Upper lobe of right lung (tissue), 1 donor: ENCODE measurements around the gene ZNF416. TPM values are rescaled to one million over a fixed set of nuclear protein-coding genes. Genes with fewer than 3 reads are reported as not detected.

Source experiments
- ATAC-seq: fragments of 200-7000 bp; cut with Tn5 transposase; one replicate; pipeline ENCODE4 v1.9.1; 2020; ENCODE audit warnings: mild to moderate bottlenecking, moderate library complexity
- DNase-seq: peaks from one replicate; pipeline ENCODE4 v3.0.0-alpha.2; 2020
- H3K27ac ChIP-seq: fragments of 200-600 bp; one replicate; pipeline ENCODE4 v1.8.0; 2022
- H3K27me3 ChIP-seq: fragments of 200-600 bp; one replicate; pipeline ENCODE4 v1.8.0; 2022; ENCODE audit warnings: mild to moderate bottlenecking
- H3K36me3 ChIP-seq: fragments of 200-600 bp; one replicate; pipeline ENCODE4 v1.8.0; 2022
- H3K4me1 ChIP-seq: fragments of 200-600 bp; one replicate; pipeline ENCODE4 v1.8.0; 2022
- H3K4me3 ChIP-seq: fragments of 200-600 bp; one replicate; pipeline ENCODE4 v1.8.0; 2022; ENCODE audit warnings: mild to moderate bottlenecking
- H3K9me3 ChIP-seq: fragments of 200-600 bp; one replicate; pipeline ENCODE4 v1.8.0; 2022
- intact Hi-C: fragments of 100-400 bp; cut with DNase I; formaldehyde crosslinking; loops from one replicate; pipeline ENCODE4 v1.11.0; 2022
- total RNA-seq: library from RNA; stranded (reverse); fragmentation: NEBNext Ultra II Directional; extraction: Animal tissue kit (Norgen Biotek cat#: 25700); gene quantifications from one replicate; pipeline ENCODE4 v1.2.1, GENCODE V29; 2021
- TF ChIP-seq, protein P1 (sequence below): fragments of 200-600 bp; IDR thresholded peaks from one replicate; pipeline ENCODE4 v1.8.0; 2022; ENCODE audit warnings: antibody characterized with exemption
- donor health status: DM: no; HTN: yes; CAD: no; lungs with severe emphysema.

The ZNF416 gene
- total RNA-seq, 1 donor from 2014 or later, result 5.6 TPM

DNA sequence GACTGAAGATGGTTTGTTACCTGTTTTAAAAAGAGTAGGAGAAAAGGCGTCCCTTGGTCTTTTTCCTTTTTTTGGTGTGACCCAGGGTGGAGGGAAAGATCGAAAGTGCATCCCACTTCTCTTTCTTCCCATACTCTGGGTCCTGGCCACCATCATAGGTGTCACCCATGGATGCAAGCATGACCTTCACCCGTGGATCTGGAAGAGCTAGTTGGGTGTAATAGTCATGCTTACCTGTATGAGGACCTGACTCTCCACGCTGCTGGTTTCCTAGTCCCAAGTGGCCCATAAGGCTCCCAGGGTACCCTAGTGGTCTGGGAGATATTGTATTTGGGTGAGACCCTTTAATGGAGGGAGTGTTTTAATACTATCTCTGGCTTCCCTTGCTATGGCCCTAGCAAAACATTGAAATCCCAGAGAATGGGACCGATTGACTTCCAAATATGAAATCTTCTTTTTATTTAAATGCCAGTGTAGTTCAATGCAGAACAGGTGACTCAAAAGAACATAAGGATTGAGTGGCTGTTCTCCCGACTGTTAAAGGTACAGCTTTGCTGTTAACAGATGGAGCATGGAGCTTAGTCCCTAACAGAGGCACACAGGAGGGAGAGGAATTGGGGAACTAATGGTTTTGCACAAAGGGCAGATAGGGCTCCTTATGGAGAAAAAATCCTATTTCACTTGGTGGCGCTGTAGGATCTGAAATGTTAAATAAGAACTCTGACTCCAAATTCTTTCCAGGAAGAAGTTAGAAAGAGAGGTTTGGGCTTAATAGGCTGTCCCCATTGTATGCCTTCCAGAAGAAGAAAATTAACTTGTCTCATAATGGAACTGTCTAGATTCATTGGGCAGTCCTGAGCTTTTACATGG is 12.1 kb downstream of the ZNF416 start:
- intact Hi-C loops, result no loop called here
- DNase-seq (no peak), ATAC-seq (no peak)
- H3K4me1 ChIP-seq, result no peaks in the 10 kb centered on the region
- TF ChIP-seq, protein P1, sequence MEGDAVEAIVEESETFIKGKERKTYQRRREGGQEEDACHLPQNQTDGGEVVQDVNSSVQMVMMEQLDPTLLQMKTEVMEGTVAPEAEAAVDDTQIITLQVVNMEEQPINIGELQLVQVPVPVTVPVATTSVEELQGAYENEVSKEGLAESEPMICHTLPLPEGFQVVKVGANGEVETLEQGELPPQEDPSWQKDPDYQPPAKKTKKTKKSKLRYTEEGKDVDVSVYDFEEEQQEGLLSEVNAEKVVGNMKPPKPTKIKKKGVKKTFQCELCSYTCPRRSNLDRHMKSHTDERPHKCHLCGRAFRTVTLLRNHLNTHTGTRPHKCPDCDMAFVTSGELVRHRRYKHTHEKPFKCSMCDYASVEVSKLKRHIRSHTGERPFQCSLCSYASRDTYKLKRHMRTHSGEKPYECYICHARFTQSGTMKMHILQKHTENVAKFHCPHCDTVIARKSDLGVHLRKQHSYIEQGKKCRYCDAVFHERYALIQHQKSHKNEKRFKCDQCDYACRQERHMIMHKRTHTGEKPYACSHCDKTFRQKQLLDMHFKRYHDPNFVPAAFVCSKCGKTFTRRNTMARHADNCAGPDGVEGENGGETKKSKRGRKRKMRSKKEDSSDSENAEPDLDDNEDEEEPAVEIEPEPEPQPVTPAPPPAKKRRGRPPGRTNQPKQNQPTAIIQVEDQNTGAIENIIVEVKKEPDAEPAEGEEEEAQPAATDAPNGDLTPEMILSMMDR, result no peak
- H3K9me3 ChIP-seq, result peaks cover 66% of the 10 kb centered on the region
- H3K36me3 ChIP-seq, result no peaks in the 10 kb centered on the region
- no peaks in the 10 kb centered on the region for H3K27me3 ChIP-seq
- no peak overlapping the region for H3K27ac ChIP-seq
- H3K4me3 ChIP-seq, result no peak overlapping the region

DNA sequence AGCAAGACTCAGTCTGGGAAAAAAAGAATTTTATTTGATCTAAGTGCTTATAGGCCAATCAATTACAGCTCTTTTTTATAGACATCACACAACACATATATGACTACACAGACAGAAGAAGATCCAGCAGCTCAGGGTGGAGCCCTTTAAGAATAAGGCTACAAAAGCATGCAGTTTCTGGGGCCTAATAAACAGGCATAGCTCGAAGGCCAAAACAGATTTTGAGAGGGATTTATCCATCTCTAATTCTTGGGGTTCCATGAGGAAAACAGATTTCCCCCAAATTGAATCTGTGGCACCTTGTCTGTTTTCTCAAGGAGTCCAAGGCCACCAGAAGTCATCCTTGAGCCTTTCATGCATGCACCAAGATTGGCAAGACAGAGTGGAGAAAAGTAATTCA is 15.2 kb downstream of the ZNF416 start:
- intact Hi-C loops, result no loop called here
- DNase-seq, result no peak
- peaks cover 38% of the 10 kb centered on the region for H3K9me3 ChIP-seq

DNA sequence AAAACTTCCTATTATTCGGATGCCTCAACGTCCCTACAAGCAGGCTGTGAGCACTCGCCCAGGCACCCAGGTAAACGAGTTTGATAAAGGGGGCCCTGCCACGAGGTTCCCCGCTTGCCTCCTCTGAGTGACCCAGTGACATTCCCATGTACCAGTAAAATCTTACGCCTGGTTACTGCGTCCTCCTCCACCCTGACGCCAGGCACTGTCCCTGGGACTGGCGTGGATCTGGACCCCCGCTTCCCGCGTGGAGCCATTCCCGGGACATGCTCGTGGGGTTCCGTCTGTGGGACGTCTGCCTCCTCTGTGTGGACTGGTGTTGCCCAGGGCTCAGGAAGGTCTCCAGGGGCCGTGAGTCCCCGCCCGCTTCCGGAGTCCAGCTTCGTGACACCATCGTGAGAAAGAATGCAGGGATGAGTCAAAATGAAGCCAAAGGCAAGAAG is 18.6 kb downstream of the ZNF416 start:
- Histone ChIP-seq H3K4me1 (peaks cover 17% of the 10 kb centered on the region), H3K9me3 (peaks cover 11% of the 10 kb centered on the region), H3K27me3 (no peaks in the 10 kb centered on the region), H3K27ac (peak overlapping the region; percentile 51), H3K36me3 (peaks cover 8% of the 10 kb centered on the region), H3K4me3 (peak overlapping the region; percentile 90)
- TF ChIP-seq, protein P1, result no peak
- intact Hi-C loops, result no loop called here
- DNase-seq (no peak), ATAC-seq (no peak)

More for the DNA sequence above, 15.2 kb downstream of the ZNF416 start:
- Histone ChIP-seq H3K4me1 (peaks cover 12% of the 10 kb centered on the region), H3K27me3 (no peaks in the 10 kb centered on the region), H3K27ac (no peak overlapping the region), H3K4me3 (no peak overlapping the region), H3K36me3 (no peaks in the 10 kb centered on the region)
- TF ChIP-seq, protein P1, result no peak
- ATAC-seq, result no peak

DNA sequence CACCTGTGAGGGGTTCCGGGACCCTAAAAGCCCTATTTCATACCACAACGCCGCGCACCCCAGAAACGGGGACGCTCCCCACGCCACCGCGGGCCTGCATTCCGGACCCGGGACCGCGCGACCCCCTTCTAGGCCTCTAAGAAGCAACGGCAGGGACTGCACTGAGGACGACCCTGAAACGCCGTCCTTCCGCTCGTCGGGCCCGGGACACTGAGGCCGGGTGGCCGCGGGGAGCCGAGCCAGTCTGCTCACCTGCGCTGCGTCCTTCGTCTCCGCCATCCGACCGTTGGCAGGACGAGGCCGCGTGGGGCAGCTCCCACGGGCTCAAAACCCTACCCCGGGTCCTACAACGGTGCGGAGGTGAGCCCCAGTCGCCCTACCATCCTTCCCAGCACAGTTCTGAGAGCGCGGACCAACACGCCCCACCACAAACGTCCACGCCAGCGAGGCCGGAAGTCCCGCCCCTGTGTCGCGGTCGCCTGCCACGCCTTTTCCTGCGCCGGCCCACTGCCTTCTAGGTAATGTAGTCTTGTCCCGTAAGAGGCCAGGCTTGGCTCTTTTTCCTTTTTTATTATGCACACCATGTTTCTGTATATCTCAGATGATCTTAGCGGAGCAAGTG is 19.2 kb downstream of the ZNF416 start, which contains the start of gene ZNF550:
ZNF550 (minus strand) TSS at position 460 of the 622 bp plus-strand sequence; CDS start at position 279, 181 bp downstream.
- intact Hi-C loops, result no loop called here
- TF ChIP-seq, protein P1, result no peak
- Histone ChIP-seq H3K27ac (peak within 1 kb of the TSS; percentile 69), H3K9me3 (peaks cover 6% of the 10 kb centered on the region), H3K4me3 (peak within 1 kb of the TSS; percentile 90), H3K27me3 (no peaks in the 10 kb centered on the region), H3K36me3 (peaks cover 10% of the 10 kb centered on the region), H3K4me1 (peaks cover 17% of the 10 kb centered on the region)
- ATAC-seq, result peak; percentile 100
- DNase-seq, result peak; percentile 95

DNA sequence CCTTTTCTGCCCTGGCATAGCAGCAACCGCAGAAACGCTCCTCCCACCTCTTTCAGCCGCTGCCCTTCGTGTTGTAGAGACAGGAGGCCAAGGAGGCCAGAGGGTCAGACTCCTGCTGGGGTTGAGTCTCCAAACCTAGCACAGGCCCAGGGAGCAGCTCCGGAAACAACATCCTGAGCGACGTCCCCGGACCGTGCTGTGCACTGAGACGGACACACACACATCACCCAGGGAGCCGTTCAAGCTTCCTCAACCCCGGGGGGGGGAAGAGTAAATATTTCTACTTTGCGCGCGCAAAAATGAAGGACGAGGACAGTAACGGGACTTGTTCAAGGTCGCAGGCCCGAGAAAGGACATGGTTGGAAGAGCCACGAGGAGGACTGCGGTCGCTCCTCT is 19.7 kb downstream of the ZNF416 start:
- Histone ChIP-seq H3K4me1 (peaks cover 17% of the 10 kb centered on the region), H3K27me3 (no peaks in the 10 kb centered on the region), H3K9me3 (peaks cover 1% of the 10 kb centered on the region), H3K27ac (peak overlapping the region; percentile 69), H3K4me3 (peak overlapping the region; percentile 90), H3K36me3 (peaks cover 16% of the 10 kb centered on the region)
- no peak for DNase-seq
- peak; percentile 39 for ATAC-seq
- TF ChIP-seq, protein P1, result no peak
- intact Hi-C loops, result no loop called here
